Inferior parietal cortex (tissue), 1 donor: Measurements from ENCODE around the gene CYP4Z1.
"Not testable (repeated sequence)": the region's sequence is repeated elsewhere in the genome, so short reads cannot be mapped to it uniquely, and the experiment has no call there.

ENCODE experiments used
- DNase-seq: peaks from one replicate; pipeline ENCODE4 v3.0.0-alpha.2; 2016; ENCODE audit errors: extremely low spot score

Gene CYP4Z1

DNA sequence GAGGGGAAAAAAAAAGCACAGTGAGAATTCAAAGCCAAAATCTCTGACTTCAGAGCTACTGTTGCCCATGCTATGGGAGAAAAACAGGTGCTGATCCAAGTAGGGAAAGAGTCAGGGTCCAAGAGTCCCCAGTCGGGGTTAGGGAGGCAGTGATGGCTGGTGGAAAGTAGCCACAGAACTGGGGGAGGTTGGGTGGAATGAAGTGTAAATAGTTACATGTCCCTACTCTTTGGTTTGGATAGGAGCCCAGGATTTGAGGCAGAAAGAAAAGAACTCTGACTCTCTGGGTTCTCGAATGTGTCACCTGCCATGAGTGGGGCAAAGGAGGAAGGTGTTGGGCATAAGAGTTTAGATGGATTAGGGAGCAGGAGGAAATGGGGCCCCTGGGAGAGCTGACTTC lies 61.8 kb downstream of the CYP4Z1 start:
- not testable (repeated sequence) for DNase-seq

DNA sequence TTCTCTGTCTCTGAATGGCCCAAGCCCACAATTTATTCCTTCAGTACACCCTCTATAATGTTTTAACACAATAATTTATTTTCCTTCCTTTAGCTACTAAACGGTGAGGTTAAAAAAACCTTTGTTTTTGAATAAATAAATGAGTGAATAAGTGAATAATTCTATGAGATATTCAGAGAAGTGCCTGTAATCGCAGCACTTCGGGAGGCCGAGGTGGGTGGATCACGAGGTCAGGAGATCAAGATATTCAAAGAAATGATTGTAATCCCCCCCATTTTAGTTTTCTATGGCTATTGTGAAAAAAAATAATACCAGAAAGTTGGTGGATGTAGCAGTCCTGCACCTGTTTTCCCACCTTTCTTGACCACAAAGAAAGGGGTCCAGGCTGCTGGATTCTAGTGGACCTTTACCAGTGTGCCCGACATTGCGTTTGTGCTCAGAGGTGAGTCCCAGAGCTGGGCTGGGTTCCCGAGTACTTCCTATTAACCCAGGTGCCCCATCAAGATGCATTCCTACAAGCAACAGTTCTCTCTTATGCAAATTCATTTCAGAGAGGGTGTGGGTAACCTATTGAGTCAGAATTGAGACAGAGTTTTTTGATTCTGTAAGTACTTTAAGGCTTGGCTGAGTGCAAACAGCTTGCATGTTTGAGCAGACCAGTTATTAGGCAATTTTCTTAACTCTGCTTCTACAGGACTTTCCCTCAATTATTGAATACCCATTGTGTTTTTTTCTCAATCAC lies 62.6 kb downstream of the CYP4Z1 start:
- not testable (repeated sequence) for DNase-seq

DNA sequence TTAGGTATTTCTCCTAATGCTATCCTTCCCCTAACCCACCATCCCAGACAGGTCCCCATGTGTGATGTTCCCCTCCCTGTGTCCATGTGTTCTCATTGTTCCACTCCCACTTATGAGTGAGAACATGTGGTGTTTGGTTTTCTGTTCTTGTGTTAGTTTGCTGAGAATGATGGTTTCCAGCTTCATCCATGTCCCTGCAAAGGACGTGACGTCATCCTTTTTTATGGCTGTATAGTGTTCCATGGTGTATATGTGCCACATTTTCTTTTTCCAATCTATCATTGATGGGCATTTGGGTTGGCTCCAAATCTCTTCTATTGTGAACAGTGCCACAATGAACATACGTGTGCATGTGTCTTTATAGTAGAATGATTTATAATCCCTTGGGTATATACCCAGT lies 65.6 kb downstream of the CYP4Z1 start:
- not testable (repeated sequence) for DNase-seq

DNA sequence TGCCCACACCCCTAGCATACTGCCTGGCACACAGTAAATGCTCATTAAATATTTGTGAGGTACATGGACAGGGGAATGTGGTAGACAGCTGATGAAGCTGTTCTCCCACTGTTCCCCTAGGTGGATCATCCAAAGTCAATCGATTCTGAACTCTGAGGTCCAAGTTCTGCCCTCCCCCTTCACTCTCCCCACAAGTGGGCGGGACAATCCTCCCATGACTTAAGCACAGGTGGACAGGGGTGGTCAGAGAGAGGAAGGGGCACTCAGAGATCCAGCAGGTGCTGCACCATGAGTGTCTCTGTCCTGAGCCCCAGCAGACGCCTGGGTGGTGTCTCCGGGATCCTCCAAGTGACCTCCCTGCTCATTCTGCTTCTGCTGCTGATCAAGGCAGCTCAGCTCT lies 70.2 kb downstream of the CYP4Z1 start, which contains the start of gene CYP4A22:
Gene CYP4A22, plus strand, starts transcription at position 244 of the 400 bp plus-strand sequence. Its CDS starts 45 bp downstream, at position 289.
- DNase-seq, result no peak

DNA sequence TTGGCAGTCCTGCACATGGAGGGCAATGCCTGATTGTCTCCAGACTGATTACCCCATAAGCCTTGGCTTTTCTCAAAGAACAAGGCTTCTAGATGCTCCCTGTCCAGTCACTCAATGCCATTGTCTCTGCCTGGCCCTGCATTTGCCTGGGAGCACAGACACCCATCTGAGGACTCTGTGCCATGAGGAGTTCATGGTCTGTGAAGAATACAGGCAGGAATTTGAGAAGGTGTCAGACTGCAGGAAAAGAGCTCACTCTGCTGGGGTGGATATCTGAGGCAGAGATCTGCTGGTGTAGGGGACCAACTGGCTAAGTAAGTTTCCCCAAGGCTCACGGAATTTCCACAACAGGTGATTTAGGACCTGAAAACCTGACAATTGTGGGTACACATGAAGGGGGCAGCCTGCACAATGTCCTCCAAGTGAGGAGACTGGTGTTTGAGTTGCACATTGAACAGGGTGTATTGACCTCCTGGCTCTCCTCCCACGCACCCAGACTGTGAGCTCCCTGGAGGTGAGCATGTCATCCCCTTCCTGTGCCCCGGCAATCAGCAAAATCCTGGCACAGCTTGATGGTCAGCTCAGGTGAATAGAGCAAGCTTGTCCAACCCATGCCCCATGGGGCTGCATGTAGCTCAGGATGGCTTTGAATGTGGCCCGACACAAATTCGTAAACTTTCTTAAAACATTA lies 71.0 kb downstream of the CYP4Z1 start:
- DNase-seq, result no peak

DNA sequence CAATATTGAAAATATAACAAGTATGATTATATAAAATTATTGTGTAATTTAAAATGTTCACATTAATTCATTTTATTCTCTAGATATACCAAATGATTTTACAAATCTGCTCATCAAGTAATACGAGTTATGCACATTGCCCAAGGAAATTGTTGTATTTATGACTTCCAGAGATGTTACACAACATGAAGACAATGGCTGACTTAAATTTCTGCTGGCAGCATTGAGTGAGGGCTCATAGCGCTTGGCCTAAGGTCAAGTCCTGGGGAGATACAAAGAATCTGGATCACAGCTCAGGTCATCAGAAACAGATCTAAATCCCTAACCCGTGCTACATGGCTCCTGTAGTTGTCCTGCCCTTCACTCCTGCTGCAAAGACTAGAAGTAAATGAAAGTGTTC lies 73.3 kb downstream of the CYP4Z1 start:
- not testable (repeated sequence) for DNase-seq

DNA sequence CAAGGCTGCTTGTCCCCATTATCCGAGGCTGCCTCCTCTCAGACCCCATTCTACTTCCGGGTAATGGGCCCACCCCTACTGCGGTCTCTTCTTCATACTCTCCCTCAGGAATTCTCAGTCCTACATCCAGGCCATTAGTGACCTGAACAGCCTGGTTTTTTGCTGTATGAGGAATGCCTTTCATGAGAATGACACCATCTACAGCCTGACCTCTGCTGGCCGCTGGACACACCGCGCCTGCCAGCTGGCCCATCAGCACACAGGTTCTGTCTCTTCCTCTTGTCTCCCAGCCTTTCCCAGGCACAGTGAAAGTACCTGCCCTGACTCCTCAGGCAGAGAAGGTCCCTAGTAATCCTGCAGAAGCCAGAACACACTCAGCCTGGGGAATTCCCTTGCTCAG lies 76.6 kb downstream of the CYP4Z1 start:
- not testable (repeated sequence) for DNase-seq

DNA sequence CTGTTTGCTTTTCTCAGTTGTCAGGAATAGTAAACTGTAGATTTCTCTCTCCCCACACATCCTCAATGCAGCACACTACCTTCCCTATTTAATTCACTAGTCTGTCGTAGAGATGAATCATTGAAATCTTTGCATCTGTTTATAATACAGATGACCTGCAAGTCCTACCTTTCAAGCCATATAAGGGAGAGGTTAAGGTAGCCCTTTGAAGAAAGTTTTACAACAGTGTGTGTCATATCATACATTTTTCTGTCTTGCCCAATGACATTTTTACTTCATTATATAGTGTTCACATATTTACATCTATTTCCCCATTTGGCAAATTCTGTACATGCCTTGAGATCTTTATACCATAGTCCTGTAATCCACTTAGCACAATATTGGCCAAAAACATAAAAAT lies 79.5 kb downstream of the CYP4Z1 start:
- DNase-seq, result not testable (repeated sequence)

DNA sequence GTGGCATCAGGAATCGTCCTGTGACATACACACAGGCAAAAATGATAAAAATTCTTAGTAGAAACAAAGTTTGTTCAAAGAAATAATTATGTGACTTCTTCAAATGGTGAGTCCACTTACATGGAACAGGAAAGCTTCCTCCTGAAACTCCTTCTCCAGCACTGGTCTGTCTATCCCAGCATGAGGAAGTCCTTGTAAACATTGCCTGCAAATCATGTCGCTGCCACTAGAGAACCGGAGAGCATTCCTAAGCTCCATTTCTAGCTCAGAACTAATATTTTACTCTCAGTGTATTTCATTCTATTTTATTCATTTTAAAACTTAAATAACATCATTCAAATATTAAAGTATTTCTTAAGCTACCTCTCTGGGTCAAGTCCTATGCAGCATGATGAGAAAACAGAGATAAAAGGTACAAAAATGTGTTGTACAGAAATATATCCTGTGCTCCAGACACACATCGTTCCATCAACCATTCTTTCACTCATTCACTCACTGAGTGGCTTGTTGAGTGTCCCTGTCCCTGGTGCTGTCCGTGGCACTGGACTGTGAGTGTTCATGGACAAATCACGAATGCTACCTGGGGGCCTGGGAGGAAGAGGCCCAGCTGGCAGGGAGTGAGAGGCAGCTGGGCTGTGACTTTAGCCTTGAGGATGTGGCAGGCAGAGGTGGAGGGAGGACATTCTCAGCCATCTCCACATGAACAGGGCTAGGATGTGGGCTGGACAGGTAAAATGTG lies 80.2 kb downstream of the CYP4Z1 start:
- no peak for DNase-seq

DNA sequence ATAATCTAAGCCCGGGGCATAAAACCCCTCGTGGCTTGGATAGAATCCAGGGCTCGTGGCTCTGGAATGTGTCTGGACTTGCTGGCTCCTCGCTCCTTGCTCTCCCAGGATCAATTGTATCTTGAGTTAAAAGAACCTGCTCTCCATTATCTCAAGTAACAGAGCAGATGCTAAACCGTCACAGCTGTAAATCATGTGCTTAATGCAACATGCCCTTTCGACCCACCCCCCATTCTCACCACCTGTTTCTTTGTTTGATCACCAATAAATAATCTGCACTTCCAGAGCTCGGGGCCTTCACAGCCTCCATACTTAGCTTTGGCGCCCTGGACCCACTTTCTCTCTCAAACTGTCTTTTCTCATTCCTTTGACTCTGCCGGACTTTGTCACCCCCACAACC lies 82.1 kb downstream of the CYP4Z1 start:
- DNase-seq, result not testable (repeated sequence)

DNA sequence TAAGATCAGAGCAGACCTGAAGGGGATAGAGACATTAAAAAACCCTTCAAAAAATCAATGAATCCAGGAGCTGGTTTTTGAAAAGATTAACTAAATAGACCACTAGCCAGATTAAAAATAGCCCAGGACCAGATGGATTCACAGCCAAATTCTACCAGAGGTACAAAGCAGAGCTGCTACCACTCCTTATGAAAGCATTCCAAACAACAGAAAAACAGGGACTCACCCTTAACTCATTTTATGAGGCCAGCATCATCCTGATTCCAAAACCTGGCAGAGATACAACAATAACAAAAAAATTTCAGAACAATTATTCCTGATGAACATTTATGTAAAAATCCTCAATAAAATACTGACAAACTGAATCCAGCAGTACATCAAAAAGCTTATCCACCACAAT lies 89.4 kb downstream of the CYP4Z1 start:
- DNase-seq, result not testable (repeated sequence)

DNA sequence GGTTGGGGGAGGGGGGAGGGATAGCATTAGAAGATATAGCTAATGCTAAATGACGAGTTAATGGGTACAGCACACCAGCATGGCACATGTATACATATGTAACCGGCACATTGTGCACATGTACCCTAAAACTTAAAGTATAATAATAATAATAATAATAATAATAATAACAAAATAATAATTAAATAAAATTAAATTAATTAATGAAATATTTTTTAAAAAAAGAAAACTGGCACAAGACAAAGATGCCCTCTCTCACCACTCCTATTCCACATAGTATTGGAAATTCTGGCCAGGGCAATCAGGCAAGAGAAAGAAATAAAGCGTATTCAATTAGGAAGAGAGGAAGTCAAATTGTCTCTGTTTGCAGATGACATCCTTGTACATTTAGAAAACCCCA lies 90.9 kb downstream of the CYP4Z1 start:
- DNase-seq, result not testable (repeated sequence)

DNA sequence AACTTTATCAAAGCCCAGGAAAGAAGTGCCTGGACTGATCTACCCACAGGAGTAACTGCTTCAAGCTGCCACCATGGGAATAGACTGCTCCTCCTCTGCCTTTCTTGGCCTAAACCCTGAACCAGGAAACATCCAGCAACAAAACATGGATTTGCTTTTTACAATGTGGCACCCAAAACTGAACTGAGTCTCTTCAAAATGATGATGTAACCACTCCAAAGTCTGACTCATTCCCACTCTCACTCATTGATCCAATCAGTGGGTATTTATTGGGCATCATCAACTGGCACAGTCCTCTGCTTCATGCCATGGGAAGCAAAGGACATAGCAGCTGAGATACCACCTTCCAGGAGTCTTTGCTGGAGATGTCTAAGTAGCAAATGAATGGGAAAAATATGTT lies 93.7 kb downstream of the CYP4Z1 start:
- no peak for DNase-seq

DNA sequence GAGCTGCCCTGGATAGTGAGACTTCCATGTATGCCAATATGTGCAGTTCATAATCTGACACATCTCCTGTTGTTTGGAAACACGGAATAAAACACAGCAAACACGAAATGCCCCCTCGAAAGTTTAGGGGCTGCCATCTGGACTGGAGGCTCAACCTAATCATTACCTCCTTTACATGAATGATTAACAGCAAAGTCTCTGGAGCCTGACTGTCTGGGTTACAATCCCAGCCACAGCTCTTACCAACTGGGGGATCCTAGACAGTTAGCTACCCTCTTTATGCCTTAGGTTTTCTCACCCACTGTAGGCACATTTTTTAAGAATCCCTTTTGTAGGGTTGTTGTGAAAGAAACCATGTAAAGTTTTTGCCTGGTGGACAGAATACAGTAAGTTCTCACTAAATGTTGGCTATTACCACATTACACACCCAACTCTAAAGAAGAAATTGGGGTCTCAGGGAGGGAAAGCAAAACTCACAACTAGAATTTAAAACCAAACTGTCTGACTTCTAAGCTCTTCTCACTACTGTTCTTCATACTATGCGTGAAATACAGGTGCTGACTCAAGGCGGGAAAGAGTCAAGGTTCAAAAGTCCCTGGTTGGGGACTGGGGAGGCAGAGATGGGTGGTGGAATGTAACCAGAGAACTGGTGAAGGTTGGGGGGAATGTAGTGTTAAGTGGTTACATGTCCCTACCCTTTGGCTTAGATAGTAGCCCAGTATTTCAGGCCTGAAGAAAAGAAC lies 94.4 kb downstream of the CYP4Z1 start:
- DNase-seq, result no peak

DNA sequence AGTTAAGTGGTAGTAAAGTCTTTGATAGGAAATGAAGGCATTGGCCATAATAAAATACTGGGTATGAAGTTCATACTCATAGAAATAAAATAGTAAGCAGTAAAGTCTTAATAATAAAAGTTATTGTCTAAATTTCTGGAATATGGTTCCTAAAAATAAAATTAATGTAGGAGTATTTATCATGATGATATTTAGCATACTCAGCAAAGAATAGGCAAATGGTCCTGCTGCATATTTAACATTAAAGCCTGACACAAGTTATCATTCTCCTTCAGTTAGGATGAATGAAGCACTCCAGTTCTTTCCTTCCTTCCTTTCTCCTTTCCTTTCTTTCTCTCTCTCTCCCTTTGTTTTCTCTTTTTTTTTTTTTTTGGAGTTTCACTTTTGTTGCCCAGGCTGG lies 97.5 kb downstream of the CYP4Z1 start:
- no peak for DNase-seq
